Breast epithelium (tissue), 4 donors: Measurements from ENCODE around the gene KBTBD13. TPM values are rescaled to one million over a fixed set of nuclear protein-coding genes. Genes with fewer than 3 reads are reported as not detected.

Source experiments
- DNase-seq, 2 donors: peaks; one replicate each; pipeline ENCODE4 v3.0.0-alpha.2; 2019; ENCODE audit warnings: low spot score in 2 of 2
- H3K27ac ChIP-seq, 2 donors: fragments of 200-600 bp; sonication (generic) in 1 of 2; one replicate each; pipeline ENCODE4 v1.5.1; 2016 to 2019; ENCODE audit warnings: mild to moderate bottlenecking in 1 of 2
- H3K27me3 ChIP-seq, 2 donors: fragments of 200-600 bp; sonication (generic) in 1 of 2; one replicate each; pipeline versions ENCODE4 v1.5.1 to v1.6.0; 2017 to 2019; ENCODE audit warnings: control low read depth in 1 of 2, mild to moderate bottlenecking in 1 of 2
- H3K36me3 ChIP-seq: fragments of 200-600 bp; one replicate; pipeline ENCODE4 v1.5.1; 2019
- H3K4me1 ChIP-seq, 2 donors: fragments of 200-600 bp; sonication (generic); one replicate each; pipeline ENCODE4 v1.5.1; 2016 to 2019; ENCODE audit warnings: control low read depth in 1 of 2
- H3K4me3 ChIP-seq, 3 donors: fragments of 200-600 bp; sonication (generic); 1 replicate in 2 of 3; 2 replicates in 1 of 3; pipeline ENCODE4 v1.5.1; 2016 to 2019; ENCODE audit warnings: mild to moderate bottlenecking in 3 of 3, moderate library complexity in 2 of 3
- H3K9me3 ChIP-seq, 2 donors: fragments of 200-600 bp; sonication (generic) in 1 of 2; one replicate each; pipeline ENCODE4 v1.5.1; 2016 to 2019; ENCODE audit warnings: control low read depth in 1 of 2
- CTCF ChIP-seq, 3 donors: fragments of 450-650 bp; IDR thresholded peaks; one replicate each; pipeline ENCODE4 v1.5.1; 2016 to 2017; ENCODE audit warnings: antibody characterized with exemption in 3 of 3, mild to moderate bottlenecking in 3 of 3, moderate library complexity in 3 of 3
- POLR2A ChIP-seq: fragments of 450-650 bp; IDR thresholded peaks from one replicate; pipeline ENCODE4 v1.6.1; 2016; ENCODE audit warnings: antibody characterized with exemption, mild to moderate bottlenecking, moderate library complexity
- POLR2AphosphoS5 ChIP-seq, 3 donors: sonication (generic); formaldehyde crosslinking; IDR thresholded peaks; one replicate each; pipeline ENCODE4 v1.6.1; 2017; ENCODE audit warnings: antibody characterized with exemption in 3 of 3
- intact Hi-C: fragments of 100-400 bp; cut with DNase I; formaldehyde crosslinking; loops from one replicate; pipeline ENCODE4 v1.15.1; 2023; ENCODE audit warnings: low total_unique reads
- total RNA-seq, 3 donors: library from RNA; depleted of rRNA; stranded (reverse); fragments of >200 nt; gene quantifications; one replicate each; pipeline ENCODE4 v1.1.0, GENCODE V29; 2016

KBTBD13 gene
- total RNA-seq, 3 donors from 2014 or later, result 0.15 to 0.33 TPM; not detected in 1

- intact Hi-C loops, result no loop called here
- Histone ChIP-seq H3K4me3 (no peak overlapping the region), H3K9me3 (no peaks in the 10 kb centered on the region), H3K27me3 (no peaks in the 10 kb centered on the region), H3K4me1 (no peaks in the 10 kb centered on the region), H3K36me3 (peaks cover 5% of the 10 kb centered on the region), H3K27ac (peak overlapping the region in 1 of 2 donors; percentile 40)
- no peak for DNase-seq
- TF ChIP-seq POLR2A (no peak), CTCF (IDR thresholded peaks at IDR 0.05) (peak; percentile 36 to 75 (median 70))
These were observed 24.9 kb downstream of the KBTBD13 start for GRCh38 chr15:65101411-65101890.

GRCh38 chr15:65101891-65102708 is 25.6 kb downstream of the KBTBD13 start:
- no peaks in the 10 kb centered on the region for H3K4me1 ChIP-seq
- no peaks in the 10 kb centered on the region for H3K9me3 ChIP-seq
- TF ChIP-seq POLR2A, result no peak
- TF ChIP-seq POLR2AphosphoS5 (IDR thresholded peaks at IDR 0.05), result no peak
- no peak for TF ChIP-seq CTCF (IDR thresholded peaks at IDR 0.05)
- intact Hi-C loops, result no loop called here
- H3K36me3 ChIP-seq, result peaks cover 5% of the 10 kb centered on the region
- H3K4me3 ChIP-seq, result no peak overlapping the region
- H3K27me3 ChIP-seq, result no peaks in the 10 kb centered on the region
- DNase-seq, result no peak
- peak overlapping the region in 1 of 2 donors; percentile 40 for H3K27ac ChIP-seq

- Histone ChIP-seq H3K27ac (no peak overlapping the region), H3K36me3 (peaks cover 5% of the 10 kb centered on the region), H3K4me3 (no peak overlapping the region), H3K27me3 (no peaks in the 10 kb centered on the region), H3K4me1 (no peaks in the 10 kb centered on the region), H3K9me3 (no peaks in the 10 kb centered on the region)
- no peak for DNase-seq
- TF ChIP-seq POLR2AphosphoS5 (IDR thresholded peaks at IDR 0.05), result no peak
- TF ChIP-seq CTCF (IDR thresholded peaks at IDR 0.05), result no peak
- no peak for TF ChIP-seq POLR2A
- intact Hi-C loops, result no loop called here
These were observed 26.4 kb downstream of the KBTBD13 start for GRCh38 chr15:65102912-65103311.

- Histone ChIP-seq H3K36me3 (no peaks in the 10 kb centered on the region), H3K27me3 (no peaks in the 10 kb centered on the region), H3K4me3 (no peak overlapping the region), H3K9me3 (no peaks in the 10 kb centered on the region), H3K4me1 (no peaks in the 10 kb centered on the region), H3K27ac (no peak overlapping the region)
- DNase-seq, result no peak
- intact Hi-C loops, result no loop called here
- TF ChIP-seq POLR2A, result no peak
- no peak for TF ChIP-seq POLR2AphosphoS5 (IDR thresholded peaks at IDR 0.05)
- TF ChIP-seq CTCF (IDR thresholded peaks at IDR 0.05), result no peak
These were observed 28.5 kb downstream of the KBTBD13 start for GRCh38 chr15:65105038-65105437.

GRCh38 chr15:65106011-65106590 is 29.6 kb downstream of the KBTBD13 start:
- Histone ChIP-seq H3K4me1 (no peaks in the 10 kb centered on the region), H3K27ac (no peak overlapping the region), H3K4me3 (no peak overlapping the region), H3K36me3 (no peaks in the 10 kb centered on the region), H3K9me3 (no peaks in the 10 kb centered on the region), H3K27me3 (no peaks in the 10 kb centered on the region)
- no peak for DNase-seq
- intact Hi-C loops, result no loop called here
- no peak for TF ChIP-seq CTCF (IDR thresholded peaks at IDR 0.05)
- no peak for TF ChIP-seq POLR2A
- TF ChIP-seq POLR2AphosphoS5 (IDR thresholded peaks at IDR 0.05), result no peak
